CD4-positive, alpha-beta T cell treated with Interleukin-17A for 1 hour (primary cell): ENCODE measurements around the gene CTU1.

ENCODE experiments used
- DNase-seq: peaks from one replicate; pipeline ENCODE4 v3.0.0-alpha.2; 2020

Gene CTU1

GRCh38 chr19:51102991-51103390 is 5.2 kb downstream of the CTU1 start:
- DNase-seq, result no peak

DNA sequence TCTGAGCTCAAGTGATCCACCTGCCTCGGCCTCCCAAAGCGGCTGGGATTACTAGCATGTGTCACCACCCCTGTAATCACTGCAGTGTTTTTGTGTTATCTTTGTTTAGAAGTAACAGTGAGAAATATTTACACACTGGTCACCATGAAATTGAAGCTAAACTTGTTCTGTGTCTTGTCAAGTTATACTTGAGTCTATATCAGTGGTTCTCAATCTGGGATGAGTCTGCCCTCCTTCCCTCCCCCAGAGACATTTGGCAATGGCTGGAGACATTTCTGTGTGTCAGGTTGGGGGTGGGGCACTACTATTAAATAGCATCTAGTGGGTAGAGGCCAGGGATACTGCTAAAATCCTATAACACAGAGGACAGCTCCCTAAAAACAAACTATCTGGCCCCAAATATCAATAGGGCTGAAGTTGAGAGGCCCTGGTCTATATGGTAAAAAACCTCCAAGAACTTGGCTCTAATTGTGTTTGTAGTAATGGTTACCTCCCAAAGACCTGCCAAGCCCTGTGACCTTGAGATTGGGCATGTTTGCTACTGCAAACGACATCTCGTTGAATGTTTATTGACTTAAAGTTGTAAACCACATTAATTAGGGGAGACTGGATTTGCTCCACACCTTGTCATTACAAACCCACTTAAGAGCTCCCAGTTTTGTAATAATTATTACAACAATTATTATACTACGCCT is 6.9 kb downstream of the CTU1 start:
- no peak for DNase-seq

DNA sequence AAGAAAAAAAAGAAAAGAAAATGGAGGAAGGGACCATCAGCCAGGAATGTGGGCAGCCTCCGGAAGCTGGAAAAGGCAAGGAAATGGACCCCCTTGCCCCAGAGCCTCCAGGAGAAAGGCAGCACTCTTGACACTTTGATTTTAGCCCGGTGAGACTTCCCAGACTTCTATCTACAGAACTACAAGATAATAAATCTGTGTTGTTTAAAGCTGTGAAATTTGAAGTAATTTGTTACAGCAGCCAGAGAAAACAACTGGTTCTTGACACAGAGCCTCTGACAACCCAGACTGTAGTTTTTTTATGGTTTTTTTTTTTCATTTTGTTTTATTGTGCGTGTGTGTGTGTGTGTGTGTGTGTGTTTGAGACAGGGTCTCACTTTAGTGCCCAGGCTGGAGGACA is 7.6 kb downstream of the CTU1 start:
- no peak for DNase-seq

- DNase-seq, result no peak
These were observed 9.2 kb downstream of the CTU1 start for GRCh38 chr19:51099047-51099382.

DNA sequence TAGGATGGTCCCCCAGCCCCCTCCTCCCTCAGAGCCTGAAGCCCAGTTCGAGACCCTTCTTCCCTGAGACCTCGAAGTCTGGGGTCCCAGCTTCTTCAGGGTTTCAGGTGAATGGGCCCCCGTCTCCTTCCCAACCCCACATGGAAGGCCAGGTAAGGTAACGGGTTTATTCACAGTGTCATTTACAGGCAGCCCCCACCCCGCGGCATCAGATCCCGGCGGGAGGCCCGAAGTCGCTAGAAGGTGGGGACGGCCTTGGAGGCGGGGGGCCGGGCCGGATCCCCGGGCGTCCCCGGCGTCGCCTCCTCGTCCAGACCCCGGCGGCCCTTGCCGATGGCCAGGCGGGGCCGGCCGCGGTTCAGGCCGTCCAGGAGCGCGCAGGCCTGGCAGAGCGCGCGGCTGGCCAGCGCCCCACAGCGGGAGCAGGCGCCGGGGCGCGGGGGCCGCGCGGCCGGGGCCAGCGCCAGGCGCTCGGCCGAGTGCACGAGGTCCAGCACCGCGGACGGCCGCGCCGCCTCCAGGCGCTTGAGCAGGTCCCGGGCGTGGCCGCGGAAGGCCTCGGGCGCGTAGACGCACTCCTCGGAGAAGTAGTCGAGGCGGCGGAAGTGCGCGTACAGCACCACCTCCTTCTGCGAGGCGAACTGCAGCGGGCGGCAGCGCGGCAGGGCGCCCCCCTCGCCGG is 9.7 kb downstream of the CTU1 start:
- DNase-seq, result peak; percentile 42

DNA sequence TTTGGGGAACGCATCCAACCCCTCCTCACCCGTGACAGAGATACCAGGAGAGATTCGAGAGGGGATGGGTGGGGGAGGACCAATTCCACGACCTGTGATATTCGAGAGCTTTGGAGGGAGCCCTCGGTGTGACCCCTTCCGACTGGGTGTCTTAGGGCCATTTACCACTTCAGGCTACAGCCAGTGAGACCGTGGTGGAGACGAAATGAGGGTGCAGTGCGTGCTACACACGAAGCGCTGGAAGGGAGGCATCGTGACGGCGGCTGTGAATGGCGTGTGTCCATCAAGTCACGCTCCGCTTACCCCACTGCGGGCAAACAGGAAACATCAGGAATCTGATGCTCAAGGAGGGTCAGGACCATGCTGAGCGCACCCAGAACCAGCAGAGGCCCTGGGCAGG is 10.4 kb downstream of the CTU1 start:
- DNase-seq, result no peak

DNA sequence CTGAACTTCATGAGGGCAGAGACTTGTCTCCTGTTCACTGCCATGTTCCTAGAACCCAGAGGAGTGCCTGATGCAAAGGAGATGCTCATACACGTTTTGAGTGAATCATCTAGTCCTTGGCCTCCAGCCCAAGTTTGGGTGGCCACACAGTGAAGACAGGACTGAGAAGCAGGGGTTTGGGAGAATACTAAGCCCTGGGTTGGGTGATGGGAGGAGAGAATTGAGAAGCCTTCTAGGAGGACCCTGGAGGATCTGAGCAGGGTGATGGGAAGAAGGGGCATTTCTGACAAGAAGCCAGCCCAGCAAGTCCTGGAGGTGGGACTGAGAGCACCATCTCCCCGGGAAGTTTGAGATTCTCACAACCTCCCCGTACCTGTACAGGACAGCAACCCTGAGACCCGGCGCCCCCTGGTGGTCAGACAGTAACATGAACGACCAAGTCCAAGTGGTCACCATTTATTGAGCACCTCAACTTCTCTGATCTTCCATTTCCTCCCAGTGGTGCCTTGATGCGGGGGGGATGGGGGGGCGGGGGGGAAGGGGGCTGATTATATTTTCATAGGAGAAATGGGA is 11.0 kb downstream of the CTU1 start:
- peak; percentile 68 for DNase-seq

- no peak for DNase-seq
These were observed 11.6 kb downstream of the CTU1 start for GRCh38 chr19:51096473-51097165.

DNA sequence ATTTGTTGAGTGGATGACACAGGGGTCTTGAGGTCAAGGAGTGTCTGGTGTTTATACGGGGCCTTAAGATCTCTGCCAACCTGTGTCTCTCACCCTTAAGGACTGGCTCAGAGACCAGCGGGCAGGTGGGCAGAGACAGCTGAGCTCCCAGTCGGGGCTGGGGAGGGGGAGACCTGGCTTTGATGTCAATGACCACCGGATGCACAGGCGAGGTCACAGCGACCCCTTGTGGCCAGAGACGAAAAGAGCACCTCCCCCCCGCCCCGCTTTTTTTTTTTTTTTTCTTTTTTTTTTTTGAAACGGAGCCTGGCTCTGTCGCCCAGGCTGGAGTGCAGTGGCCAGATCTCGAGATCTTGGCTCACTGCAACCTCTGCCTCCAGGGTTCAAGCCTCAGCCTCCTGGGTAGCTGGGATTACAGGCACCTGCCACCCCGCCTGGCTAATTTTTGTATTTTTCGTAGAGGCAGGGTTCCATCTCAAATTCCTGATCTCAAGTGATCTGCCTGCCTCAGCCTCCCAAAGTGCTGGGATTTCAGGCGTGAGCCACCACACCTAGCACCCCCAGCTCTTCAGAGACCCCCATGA is 13.4 kb downstream of the CTU1 start:
- DNase-seq, result peak; percentile 22

DNA sequence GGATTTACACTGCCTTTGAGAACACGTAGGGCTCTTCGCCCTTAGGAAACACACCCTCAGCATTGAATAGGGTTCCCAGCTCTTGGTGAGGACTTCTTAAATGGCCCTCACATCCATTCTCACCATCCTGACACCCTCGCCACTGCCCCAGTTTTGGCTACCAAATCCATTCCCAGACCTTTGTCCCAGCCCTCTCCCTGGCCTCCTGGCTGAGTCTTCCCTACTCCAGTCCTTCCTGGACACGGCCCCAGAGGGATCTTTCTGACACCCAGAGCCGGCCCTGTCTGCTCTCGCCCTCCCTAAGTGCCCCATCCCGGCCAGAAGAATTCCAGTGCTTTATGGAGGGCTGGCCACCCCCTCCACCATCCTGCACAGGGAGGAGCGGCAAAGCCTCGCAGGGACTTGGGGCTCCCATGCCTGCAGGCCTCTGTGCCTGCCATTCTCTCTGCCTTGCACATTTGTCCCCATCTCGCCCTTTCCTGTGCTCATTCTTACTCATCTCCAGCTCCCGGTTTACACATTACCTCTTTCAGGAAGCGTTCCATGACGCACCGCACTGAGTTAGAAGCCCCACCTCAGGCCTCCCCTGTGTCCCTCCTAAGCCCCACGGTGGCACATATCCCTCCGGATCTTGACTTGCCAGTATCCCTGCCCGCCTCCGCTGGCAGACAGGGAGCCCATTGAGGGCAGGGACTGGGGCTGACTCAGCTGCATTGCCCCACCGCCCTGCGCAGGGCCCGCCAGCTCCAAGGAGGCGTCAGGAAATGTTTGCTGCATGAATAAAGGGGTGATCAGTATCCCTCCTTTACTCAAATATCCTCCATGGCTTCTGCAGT is 14.5 kb downstream of the CTU1 start:
- no peak for DNase-seq

DNA sequence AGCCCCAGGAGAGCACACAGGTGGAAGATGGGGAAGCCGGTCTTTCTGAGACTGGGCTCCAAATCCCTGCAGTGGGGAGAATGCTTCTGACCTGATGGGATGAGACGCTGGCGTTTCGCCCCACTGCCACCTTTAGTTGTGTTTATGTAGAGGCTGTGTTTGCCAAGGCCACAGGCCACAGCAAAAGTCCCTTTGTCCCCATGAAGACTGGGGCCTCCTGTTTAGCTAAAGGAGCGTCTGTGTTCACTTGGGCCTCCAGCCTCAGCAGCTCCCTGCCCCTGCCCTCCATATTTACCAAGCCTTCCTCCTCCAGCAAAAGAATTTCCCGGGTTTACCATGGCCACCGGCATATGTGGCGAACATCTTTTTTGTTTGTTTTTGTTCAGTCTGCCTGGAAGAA is 15.1 kb downstream of the CTU1 start:
- no peak for DNase-seq

DNA sequence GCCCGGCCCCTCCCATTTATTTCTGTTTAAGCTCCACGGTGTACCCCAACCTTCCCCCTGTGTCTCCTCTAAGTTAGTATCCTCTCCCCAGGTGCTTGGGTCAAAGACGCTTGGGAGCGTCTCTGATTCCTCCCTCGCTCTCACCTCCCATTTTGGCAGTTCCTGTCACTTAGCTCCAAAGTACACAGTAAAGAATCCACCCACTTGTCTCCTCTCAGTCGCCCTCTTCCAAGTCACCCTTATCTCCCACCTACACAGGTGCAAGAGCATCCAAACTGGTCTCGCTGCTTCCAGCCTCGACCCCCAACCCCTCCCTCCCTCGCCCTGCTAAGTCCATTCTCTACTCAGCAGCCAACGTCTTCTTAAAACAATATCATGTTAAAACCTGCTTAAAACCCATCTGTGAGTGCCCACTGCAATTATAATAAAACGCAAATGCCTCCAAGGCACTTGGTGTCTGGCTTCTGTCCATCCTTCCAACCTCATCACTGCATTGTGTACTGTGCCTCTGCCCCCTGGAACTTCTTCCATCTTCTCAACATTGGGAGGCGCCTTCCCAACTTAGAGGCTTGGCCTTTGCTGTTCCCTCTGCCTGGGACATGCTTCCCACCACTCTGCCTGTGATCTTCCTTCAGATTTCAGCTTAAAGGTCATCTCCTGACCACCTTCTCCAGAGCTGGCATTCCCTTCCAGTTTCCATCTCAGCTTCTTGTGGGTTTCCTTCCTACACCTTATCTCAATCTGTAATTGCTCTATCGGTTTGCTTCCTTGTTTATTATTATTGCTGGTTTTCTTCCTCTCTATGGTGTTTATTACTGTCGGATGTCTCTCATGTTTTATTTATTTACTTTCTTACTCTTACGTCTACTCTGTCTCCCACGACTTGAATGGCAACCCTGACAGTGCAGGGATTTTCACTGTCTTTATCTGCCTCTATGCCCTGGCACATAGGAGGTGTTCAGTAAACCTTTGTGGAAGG is 16.0 kb downstream of the CTU1 start:
- DNase-seq, result no peak

DNA sequence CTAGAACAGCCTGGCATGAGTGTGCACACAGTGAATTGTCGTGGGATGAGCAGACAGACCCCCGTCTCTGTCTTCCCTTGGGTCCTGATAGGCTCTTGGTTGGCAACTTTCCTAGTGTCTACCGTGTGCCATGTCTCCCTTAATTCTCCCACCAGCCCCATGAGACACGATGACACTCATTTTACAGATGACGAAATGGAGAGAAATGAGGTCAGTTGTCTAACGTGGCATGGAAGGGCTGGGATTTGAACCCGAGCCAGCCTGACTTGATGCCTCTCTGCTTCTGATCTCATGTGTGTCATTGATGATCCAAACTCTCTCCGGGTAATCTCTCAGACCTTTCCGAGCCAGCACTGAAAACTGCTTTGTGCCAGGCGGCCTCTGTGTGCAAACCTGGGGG is 17.1 kb downstream of the CTU1 start:
- no peak for DNase-seq

DNA sequence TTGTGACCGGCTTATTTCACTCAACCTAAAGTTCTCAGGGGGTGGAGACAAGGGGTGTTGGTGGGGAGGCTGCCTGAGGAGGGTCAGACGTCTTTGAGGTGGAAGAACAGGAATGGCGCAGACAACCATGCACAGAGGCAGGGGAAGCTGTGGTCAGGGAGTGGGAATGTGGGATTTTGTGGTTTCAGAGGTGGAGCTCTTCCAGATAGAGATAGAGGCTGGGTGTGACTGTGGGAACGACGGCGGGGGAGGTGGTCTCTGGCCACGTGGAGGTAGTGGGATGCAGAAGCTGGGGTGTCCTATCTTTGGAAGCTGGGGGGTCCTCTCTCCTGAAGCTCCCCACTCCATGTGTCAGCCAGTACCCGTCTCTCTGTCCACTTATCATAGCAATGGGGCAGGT is 17.7 kb downstream of the CTU1 start:
- DNase-seq, result no peak

- DNase-seq, result no peak
These were observed 18.4 kb downstream of the CTU1 start for GRCh38 chr19:51089786-51090185.

DNA sequence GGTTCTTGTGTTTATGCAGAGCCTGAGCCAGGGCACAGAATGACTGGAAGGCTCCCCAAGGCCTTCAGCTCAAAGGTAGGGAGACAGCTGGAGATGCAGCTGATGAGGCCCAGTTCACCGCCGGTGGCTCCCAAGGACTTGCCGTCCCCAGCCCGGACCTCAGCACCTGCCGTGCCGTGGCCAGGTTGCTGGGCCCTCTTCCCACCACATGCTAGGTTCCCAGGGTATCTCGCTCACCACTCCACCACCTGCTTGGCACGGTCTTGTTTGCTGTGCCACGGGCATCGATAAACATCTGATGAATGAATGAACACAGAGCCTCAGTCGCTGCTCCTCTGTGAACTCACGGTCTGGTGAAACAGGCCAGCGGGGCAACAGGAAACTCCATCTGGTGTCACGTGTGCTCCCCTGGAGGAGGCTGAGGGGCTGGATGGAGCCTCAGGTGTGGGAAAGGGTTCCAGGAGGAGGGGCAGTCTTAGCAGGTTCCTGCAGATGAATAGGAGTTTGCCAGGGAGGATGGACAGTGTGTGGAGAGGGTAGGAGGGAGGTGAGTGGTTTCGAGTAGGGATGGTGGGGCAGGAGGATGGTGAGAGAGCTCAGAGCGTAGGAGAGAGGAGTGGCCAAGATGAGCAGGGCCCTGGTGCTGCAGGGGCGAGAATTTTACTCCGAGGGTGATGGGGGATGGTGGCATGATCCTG is 21.9 kb downstream of the CTU1 start:
- no peak for DNase-seq

DNA sequence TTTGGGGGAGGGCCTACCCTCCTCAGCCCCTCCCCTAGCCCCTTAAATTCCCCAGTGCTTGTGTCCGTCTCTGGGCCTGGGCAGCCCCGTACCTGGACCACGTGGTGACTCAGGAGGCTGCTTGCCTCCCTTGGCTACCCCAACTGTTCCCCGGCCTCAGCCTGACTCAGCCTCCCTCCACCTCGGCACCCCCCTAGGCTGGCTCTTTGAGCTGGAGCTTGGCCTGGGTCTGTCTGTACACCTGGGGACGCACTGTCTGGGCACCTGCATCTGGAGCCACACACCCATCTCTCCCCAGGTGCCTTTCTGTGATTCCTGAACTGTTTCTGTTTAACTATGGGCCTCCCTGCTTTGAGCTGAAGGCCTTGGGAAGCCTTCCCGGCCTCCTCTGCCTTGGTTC is 23.7 kb downstream of the CTU1 start:
- no peak for DNase-seq

GRCh38 chr19:51083783-51084182 is 24.4 kb downstream of the CTU1 start:
- DNase-seq, result no peak

GRCh38 chr19:51083181-51083580 is 25.0 kb downstream of the CTU1 start:
- DNase-seq, result no peak

DNA sequence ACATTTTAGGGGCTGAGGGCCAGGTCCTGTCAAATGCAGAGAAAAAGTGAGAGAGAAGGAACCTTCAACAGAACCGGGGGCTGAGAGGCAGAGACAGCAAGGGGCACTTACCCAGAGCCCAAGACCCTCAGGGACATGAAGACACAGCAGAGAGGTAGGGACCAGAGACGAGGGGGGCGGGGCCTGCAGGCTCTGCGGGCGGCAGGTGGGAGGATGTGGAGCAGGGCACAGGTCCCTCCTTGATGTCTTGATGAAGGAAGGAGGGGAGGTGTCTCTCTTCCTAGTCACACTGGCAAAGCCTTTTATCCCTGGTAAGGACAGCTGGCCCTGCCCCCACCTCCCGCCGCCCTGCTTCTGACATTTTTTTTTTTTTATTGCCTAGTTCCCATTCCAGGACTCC is 25.6 kb downstream of the CTU1 start, which contains the start of gene KLK14:
Gene KLK14, minus strand, starts transcription at position 277 of the 400 bp plus-strand sequence. Its CDS starts 273 bp downstream, at position 4.
- DNase-seq, result no peak

DNA sequence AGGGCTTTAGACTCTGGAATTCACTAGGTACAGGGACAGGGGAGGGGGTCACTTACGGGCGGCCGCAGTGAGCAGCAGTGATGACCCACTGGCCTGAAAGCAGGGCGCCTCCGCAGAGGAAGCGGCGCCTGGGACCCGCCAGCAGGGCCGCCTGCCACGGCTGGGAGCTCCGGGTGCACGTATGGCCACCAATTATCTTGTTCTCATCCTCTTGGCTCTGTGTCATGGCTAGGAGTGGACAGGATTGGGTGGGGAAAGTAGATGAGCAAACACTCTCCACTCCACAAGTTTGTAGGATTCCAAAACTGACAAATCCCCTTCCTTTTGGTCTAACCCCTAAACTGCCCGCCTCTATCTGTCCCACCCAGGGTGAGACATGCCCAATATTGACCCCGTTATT is 26.7 kb downstream of the CTU1 start:
- no peak for DNase-seq
